OCI-LY1 (cell line): ENCODE measurements around the gene GINS3.

Experiments
- EZH2 ChIP-seq: fragments of 200-600 bp; sonication (generic), shearing (Covaris generic); IDR thresholded peaks from 2 replicates; pipeline ENCODE4 v1.8.0; 2017; ENCODE audit warnings: borderline replicate concordance, mixed run types, mild to moderate bottlenecking, antibody characterized with exemption, low read length, moderate library complexity, mixed read lengths
- TF ChIP-seq, protein P1 (sequence below): fragments of 200-600 bp; sonication (generic), shearing (Covaris generic); IDR thresholded peaks from 2 replicates; pipeline ENCODE4 v1.5.1; 2017; ENCODE audit warnings: mild to moderate bottlenecking, antibody characterized with exemption, low read length, moderate library complexity, mixed read lengths

DNA sequence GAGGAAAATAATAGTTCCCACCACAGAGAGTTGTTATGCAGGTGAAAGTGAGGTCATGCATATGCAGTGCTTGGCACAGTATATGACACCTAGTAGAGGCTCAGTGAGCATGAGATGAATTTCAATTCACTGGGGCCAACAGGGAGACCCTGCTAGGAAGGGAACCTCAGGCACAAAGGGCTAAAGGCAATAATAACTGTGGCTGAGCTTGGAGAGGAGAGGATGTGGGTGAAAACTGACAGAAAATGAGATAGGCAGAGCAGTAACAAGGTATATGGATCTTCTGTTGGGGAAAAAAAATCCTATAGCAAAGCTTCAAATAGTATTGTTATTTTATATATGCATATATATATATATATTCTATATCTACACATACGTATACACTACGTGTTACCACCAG, 25.0 kb upstream of the GINS3 start:
- TF ChIP-seq, protein P1, sequence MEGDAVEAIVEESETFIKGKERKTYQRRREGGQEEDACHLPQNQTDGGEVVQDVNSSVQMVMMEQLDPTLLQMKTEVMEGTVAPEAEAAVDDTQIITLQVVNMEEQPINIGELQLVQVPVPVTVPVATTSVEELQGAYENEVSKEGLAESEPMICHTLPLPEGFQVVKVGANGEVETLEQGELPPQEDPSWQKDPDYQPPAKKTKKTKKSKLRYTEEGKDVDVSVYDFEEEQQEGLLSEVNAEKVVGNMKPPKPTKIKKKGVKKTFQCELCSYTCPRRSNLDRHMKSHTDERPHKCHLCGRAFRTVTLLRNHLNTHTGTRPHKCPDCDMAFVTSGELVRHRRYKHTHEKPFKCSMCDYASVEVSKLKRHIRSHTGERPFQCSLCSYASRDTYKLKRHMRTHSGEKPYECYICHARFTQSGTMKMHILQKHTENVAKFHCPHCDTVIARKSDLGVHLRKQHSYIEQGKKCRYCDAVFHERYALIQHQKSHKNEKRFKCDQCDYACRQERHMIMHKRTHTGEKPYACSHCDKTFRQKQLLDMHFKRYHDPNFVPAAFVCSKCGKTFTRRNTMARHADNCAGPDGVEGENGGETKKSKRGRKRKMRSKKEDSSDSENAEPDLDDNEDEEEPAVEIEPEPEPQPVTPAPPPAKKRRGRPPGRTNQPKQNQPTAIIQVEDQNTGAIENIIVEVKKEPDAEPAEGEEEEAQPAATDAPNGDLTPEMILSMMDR = no peak
- no peak for TF ChIP-seq EZH2
